K562 (cell line): ENCODE results near the gene NCOA1. TPM values are rescaled to one million over a fixed set of nuclear protein-coding genes. Genes with fewer than 3 reads are reported as not detected.

Experiments
- ATAC-seq: fragments of 200-7000 bp; cut with Tn5 transposase; 3 replicates; pipeline ENCODE4 v1.9.1; 2020; ENCODE audit warnings: moderate library complexity
- BruUV-seq: library from RNA; stranded (reverse); fragments of 400-500 nt; replicated peaks from 2 replicates; lab custom pipeline; 2021; lab: Mats Ljungman, UMichigan
- CTCF ChIA-PET: fragments of 300-600 bp; formaldehyde crosslinking; extraction: SDS; loops from one replicate; lab custom pipeline; 2021; ENCODE audit warnings: low intra/inter-chr PET ratio; lab: Yijun Ruan, JAX
- POLR2A ChIA-PET: fragments of 300-600, 350-650 bp; sonication (Branson Sonifier 250); formaldehyde crosslinking; extraction: SDS; loops from one replicate; lab custom pipeline; 2021; ENCODE audit warnings: antibody characterized with exemption, inconsistent platforms; lab: Yijun Ruan, JAX
- DNase-seq, 4 experiments: peaks; one replicate each; pipeline versions ENCODE4 v3.0.0 to v3.0.0-alpha.2; 2011 to 2018; ENCODE audit warnings: low spot score in 3 of 4, mixed read lengths in 3 of 4; ENCODE audit errors: extremely low read depth in 1 of 4
- FAIRE-seq: peaks from 2 replicates; lab custom pipeline; 2011; peaks lifted over from hg19 to GRCh38; lab: Jason Lieb, UNC
- H2AFZ ChIP-seq: 2 replicates; pipeline ENCODE4 v1.6.0; 2011; ENCODE audit warnings: low read depth, low read length, control low read depth, inconsistent platforms
- H3K27ac ChIP-seq: fragments of 200-600 bp; 3 replicates; pipeline ENCODE4 v1.8.0; 2011; ENCODE audit warnings: low read depth, mild to moderate bottlenecking, control low read depth, inconsistent platforms, low read length, moderate library complexity, mixed read lengths; ENCODE audit errors: extremely low read depth
- H3K27me3 ChIP-seq, 2 experiments: fragments of 300-600 bp in 1 of 2; 2 replicates in 1 of 2; 3 replicates in 1 of 2; pipeline versions ENCODE4 v1.6.0 to v1.8.0; 2011; ENCODE audit warnings: inconsistent platforms in 2 of 2, low read length in 2 of 2, mild to moderate bottlenecking in 1 of 2, mixed read lengths in 1 of 2, moderate library complexity in 1 of 2; ENCODE audit not compliant: control insufficient read depth in 2 of 2, insufficient read depth in 2 of 2
- H3K36me3 ChIP-seq: fragments of 300-600 bp; 3 replicates; pipeline ENCODE4 v1.8.0; 2011; ENCODE audit warnings: mild to moderate bottlenecking, low read length, inconsistent platforms; ENCODE audit not compliant: control insufficient read depth, insufficient read depth
- H3K4me1 ChIP-seq, 2 experiments: fragments of 200-600 bp in 1 of 2; replicated peaks in 1 of 2; 2 replicates in 1 of 2; 3 replicates in 1 of 2; pipeline versions ENCODE4 v1.5.1 to v1.8.0; 2011; ENCODE audit warnings: inconsistent platforms in 2 of 2, low read length in 2 of 2, mild to moderate bottlenecking in 1 of 2, mixed read lengths in 1 of 2, moderate library complexity in 1 of 2; ENCODE audit not compliant: control insufficient read depth in 2 of 2, insufficient read depth in 2 of 2
- H3K4me2 ChIP-seq: 2 replicates; pipeline ENCODE4 v1.6.1; 2011; ENCODE audit warnings: low read length, control low read depth, inconsistent platforms, mixed read lengths; ENCODE audit not compliant: insufficient read depth
- H3K4me3 ChIP-seq: fragments of 200-600 bp; sonication (generic), shearing (Covaris generic); 2 replicates; pipeline ENCODE4 v1.5.1; 2016; ENCODE audit warnings: control low read depth, inconsistent platforms
- H3K79me2 ChIP-seq: fragments of 200-600 bp; 3 replicates; pipeline ENCODE4 v1.8.0; 2011; ENCODE audit warnings: low read length, inconsistent platforms; ENCODE audit not compliant: control insufficient read depth, insufficient read depth
- H3K9ac ChIP-seq, 2 experiments: 2 replicates each; pipeline versions ENCODE4 v1.6.0 to v1.6.1; 2011; ENCODE audit warnings: low read depth in 2 of 2, low read length in 2 of 2, control low read depth in 1 of 2, inconsistent platforms in 1 of 2, mild to moderate bottlenecking in 1 of 2, mixed read lengths in 1 of 2; ENCODE audit not compliant: insufficient read depth in 1 of 2
- H3K9me1 ChIP-seq: one replicate; pipeline ENCODE4 v1.6.0; 2011; ENCODE audit warnings: inconsistent platforms, mild to moderate bottlenecking, low read length, moderate library complexity; ENCODE audit not compliant: control insufficient read depth, insufficient read depth
- H3K9me3 ChIP-seq: replicated peaks from 2 replicates; pipeline ENCODE4 v1.5.1; 2011; ENCODE audit warnings: low read depth, low read length, inconsistent platforms; ENCODE audit not compliant: control insufficient read depth, insufficient read depth
- H4K20me1 ChIP-seq: replicated peaks from 2 replicates; pipeline ENCODE4 v1.6.1; 2011; ENCODE audit warnings: low read length, inconsistent platforms, mixed read lengths; ENCODE audit not compliant: control insufficient read depth, insufficient read depth
- ARID3B ChIP-seq: fragments of 250-450 bp; sonication (Bioruptor Pico); IDR thresholded peaks from 2 replicates; pipeline ENCODE4 v1.4.0; 2020; ENCODE audit warnings: borderline replicate concordance
- CSDE1 ChIP-seq, 2 experiments: fragments of 450-650 bp; IDR thresholded peaks; 2 replicates each; pipeline ENCODE4 v1.6.1; 2016; ENCODE audit warnings: mild to moderate bottlenecking in 1 of 2
- ELF2 ChIP-seq: fragments of 250-450 bp; sonication (Bioruptor Pico); IDR thresholded peaks from 2 replicates; pipeline ENCODE4 v1.5.0; 2021; ENCODE audit warnings: mild to moderate bottlenecking
- EP300 ChIP-seq: IDR thresholded peaks from 2 replicates; pipeline ENCODE4 v1.6.1; 2012; ENCODE audit warnings: low read length, improper control_type of control experiment
- ETV1 ChIP-seq: fragments of 450-650 bp; conservative IDR thresholded peaks from 2 replicates; pipeline ENCODE4 v1.6.1; 2016; ENCODE audit warnings: missing genetic modification characterization, control low read depth, low read depth, missing compliant biosample characterization
- HINFP ChIP-seq: fragments of 450-650 bp; conservative IDR thresholded peaks from 2 replicates; pipeline ENCODE4 v1.6.1; 2016; ENCODE audit warnings: missing genetic modification characterization, low read depth, mild to moderate bottlenecking, control low read depth, missing compliant biosample characterization
- KLF6 ChIP-seq: fragments of 250-450 bp; sonication (Bioruptor Pico); IDR thresholded peaks from 2 replicates; pipeline ENCODE4 v1.4.0; 2020; ENCODE audit warnings: mild to moderate bottlenecking, moderate library complexity, borderline replicate concordance
- MEF2D ChIP-seq: conservative IDR thresholded peaks from 2 replicates; pipeline ENCODE4 v1.6.1; 2016; ENCODE audit warnings: low read depth, missing genetic modification characterization, missing compliant biosample characterization
- NCOA4 ChIP-seq: fragments of 450-650 bp; IDR thresholded peaks from 2 replicates; pipeline ENCODE4 v1.6.1; 2018; ENCODE audit warnings: mild to moderate bottlenecking; ENCODE audit not compliant: partially characterized antibody
- PCBP2 ChIP-seq: fragments of 200-400 bp; formaldehyde crosslinking; IDR thresholded peaks from 2 replicates; pipeline ENCODE4 v1.6.1; 2018; ENCODE audit warnings: low read length, low read depth, mild to moderate bottlenecking, moderate library complexity; ENCODE audit not compliant: poor library complexity, severe bottlenecking
- PML ChIP-seq: IDR thresholded peaks from 2 replicates; pipeline ENCODE4 v1.6.1; 2012; ENCODE audit warnings: low read length, inconsistent platforms
- SRF ChIP-seq, 2 experiments: fragments of 250-450, 450-650 bp in 1 of 2; sonication (Bioruptor Pico) in 1 of 2; sonication (generic) in 1 of 2; formaldehyde crosslinking; IDR thresholded peaks; 2 replicates each; pipeline versions ENCODE4 v1.5.0 to v1.5.1; 2020 to 2022; ENCODE audit warnings: mild to moderate bottlenecking in 1 of 2, missing genetic modification reagents in 1 of 2
- TEAD4 ChIP-seq, 2 experiments: sonication (generic) in 1 of 2; formaldehyde crosslinking in 1 of 2; IDR thresholded peaks; 2 replicates each; pipeline versions ENCODE4 v1.6.1 to v1.8.0; 2012 to 2022; ENCODE audit warnings: borderline replicate concordance in 1 of 2, inconsistent platforms in 1 of 2, low read length in 1 of 2, mild to moderate bottlenecking in 1 of 2, missing genetic modification reagents in 1 of 2
- ZBTB43 ChIP-seq: sonication (generic); formaldehyde crosslinking; IDR thresholded peaks from 2 replicates; pipeline ENCODE4 v1.8.0; 2023; ENCODE audit warnings: mild to moderate bottlenecking, missing genetic modification reagents
- ZNF668 ChIP-seq: fragments of 250-450 bp; sonication (Bioruptor Pico); IDR thresholded peaks from 2 replicates; pipeline ENCODE4 v1.8.0; 2022; ENCODE audit warnings: mild to moderate bottlenecking, inconsistent platforms
- ZNF766 ChIP-seq: fragments of 200-800 bp; sonication (Bioruptor generic); conservative IDR thresholded peaks from 2 replicates; pipeline ENCODE4 v1.6.1; 2016; ENCODE audit warnings: missing genetic modification characterization, missing compliant biosample characterization
- WGBS: fragments of 100-300 bp; shearing (Covaris generic); methylation state at CpG from one replicate; pipeline ENCODE4 v1.1.6; 2016; ENCODE audit warnings: low coverage, mixed read lengths; ENCODE audit not compliant: insufficient coverage; ENCODE audit errors: missing lambda C conversion rate; 5-methylcytosine and 5-hydroxymethylcytosine counted together
- in situ Hi-C: fragments of 300-500 bp; cut with MboI; formaldehyde crosslinking; loops from 4 replicates; pipeline ENCODE4 v1.15.0; 2018; ENCODE audit warnings: inconsistent platforms, mixed read lengths
- intact Hi-C: fragments of 100-400 bp; cut with micrococcal nuclease; formaldehyde crosslinking; loops from 2 replicates; pipeline ENCODE4 v1.14.2; 2022
- polyA plus RNA-seq, 8 experiments: library from polyadenylated mRNA; depleted of rRNA in 4 of 8; stranded (reverse) in 5 of 8; unstranded in 3 of 8; fragments of >200 nt; fragmentation: Nextera tagmentation in 2 of 8; fragmentation: Illumina TruSeq in 1 of 8; extraction: Ambion mirVana in 2 of 8; extraction: Trizol in 1 of 8; gene quantifications; 2 replicates each; pipeline versions ENCODE4 v1.2.1 to v1.2.3, GENCODE V29; 2011 to 2014; ENCODE audit warnings: inconsistent platforms in 1 of 8, missing spikeins in 1 of 8
- total RNA-seq, 7 experiments: library from RNA; depleted of rRNA in 6 of 7; stranded (reverse); fragments of >200 nt in 6 of 7; fragmentation: Illumina TruSeq in 2 of 7; extraction: Trizol in 2 of 7; gene quantifications; 2 replicates each; pipeline versions ENCODE4 v1.2.1 to v1.2.3, GENCODE V29; 2011 to 2021; ENCODE audit warnings: low replicate concordance in 1 of 7
- TF ChIP-seq, protein P1 (sequence below): IDR thresholded peaks from 2 replicates; pipeline ENCODE4 v1.6.1; 2014; ENCODE audit warnings: antibody characterized with exemption

Gene NCOA1
- total and polyA plus RNA-seq, 9 of the 15 experiments (the other 6 are each of a cell fraction or from before 2014, with no cell fraction given): 4.9 to 25.7 (median 17.0) TPM

- CTCF ChIA-PET: no interaction called here
- TF ChIP-seq ZNF668 (CRISPR knock-in tag): no peak
- TF ChIP-seq KLF6 (CRISPR knock-in tag): no peak
- TF ChIP-seq ELF2 (CRISPR knock-in tag): no peak
- TF ChIP-seq, protein P1, sequence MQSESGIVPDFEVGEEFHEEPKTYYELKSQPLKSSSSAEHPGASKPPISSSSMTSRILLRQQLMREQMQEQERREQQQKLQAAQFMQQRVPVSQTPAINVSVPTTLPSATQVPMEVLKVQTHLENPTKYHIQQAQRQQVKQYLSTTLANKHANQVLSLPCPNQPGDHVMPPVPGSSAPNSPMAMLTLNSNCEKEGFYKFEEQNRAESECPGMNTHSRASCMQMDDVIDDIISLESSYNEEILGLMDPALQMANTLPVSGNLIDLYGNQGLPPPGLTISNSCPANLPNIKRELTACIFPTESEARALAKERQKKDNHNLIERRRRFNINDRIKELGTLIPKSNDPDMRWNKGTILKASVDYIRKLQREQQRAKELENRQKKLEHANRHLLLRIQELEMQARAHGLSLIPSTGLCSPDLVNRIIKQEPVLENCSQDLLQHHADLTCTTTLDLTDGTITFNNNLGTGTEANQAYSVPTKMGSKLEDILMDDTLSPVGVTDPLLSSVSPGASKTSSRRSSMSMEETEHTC: no peak
- peak; percentile 90 for TF ChIP-seq TEAD4 (IDR thresholded peaks at IDR 0.05; ENCODE audit: low read length)
- TF ChIP-seq TEAD4 (CRISPR knock-in tag; IDR thresholded peaks at IDR 0.05; ENCODE audit: borderline replicate concordance): no peak
- peak; percentile 81; the same call in 1 of the 2 replicates for TF ChIP-seq EP300
- TF ChIP-seq ARID3B (CRISPR knock-in tag): no peak
- no peak for TF ChIP-seq MEF2D (tag)
- no peak for TF ChIP-seq HINFP (tag)
- TF ChIP-seq ETV1 (tag): no peak
- TF ChIP-seq NCOA4: no peak
- TF ChIP-seq SRF (CRISPR knock-in tag; IDR thresholded peaks at IDR 0.05): no peak
- no peak for TF ChIP-seq PCBP2
- TF ChIP-seq ZNF766: peak; percentile 41; the same call in 1 of the 2 replicates
- TF ChIP-seq PML: 0 out of 2 replicates have a peak, but pooled peaks have one; percentile 65
- TF ChIP-seq ZBTB43 (CRISPR knock-in tag): no peak
- no peak for TF ChIP-seq CSDE1 (IDR thresholded peaks at IDR 0.05)
Measured at GRCh38 chr2:24461685-24462084, 29.4 kb upstream of the NCOA1 start.

More at GRCh38 chr2:24461685-24462084, 29.4 kb upstream of the NCOA1 start:
- H3K4me1 ChIP-seq: peaks cover 25 to 47% of the 10 kb centered on the region in 2 experiments
- H3K79me2 ChIP-seq: no peaks in the 10 kb centered on the region
- peak overlapping the region; percentile 70 for H2AFZ ChIP-seq
- no peaks in the 10 kb centered on the region for H3K9me3 ChIP-seq
- H3K9ac ChIP-seq: peak overlapping the region; percentile 27 to 46; a peak in 2 of 4 replicates
- 0% methylated on average over 2 of the region's 2 CpGs for WGBS
- H4K20me1 ChIP-seq: no peaks in the 10 kb centered on the region
- H3K4me3 ChIP-seq: no peak overlapping the region
- no peaks in the 10 kb centered on the region; a peak in 1 of 5 replicates for H3K27me3 ChIP-seq
- intact Hi-C loops (no loop called here), in situ Hi-C loops (no loop called here)
- peak; percentile 88 for ATAC-seq
- peak overlapping the region; percentile 20 for H3K27ac ChIP-seq
- no TSS peak for BruUV-seq
- DNase-seq: peak; percentile 34 to 88 (median 56)
- FAIRE-seq: peak; percentile 81
- POLR2A ChIA-PET: interaction anchor here (0.5 to 1.2 kb wide), 3 partner anchors 21 to 43 kb away, joined by 3 read pairs; no protein-coding TSS in a partner anchor
- H3K4me2 ChIP-seq: peak overlapping the region; percentile 65
- no peaks in the 10 kb centered on the region for H3K9me1 ChIP-seq
- H3K36me3 ChIP-seq: no peaks in the 10 kb centered on the region
